Activated CD4-positive, CD25-positive, alpha-beta regulatory T cell treated with anti-CD3 and anti-CD28 coated beads, Interleukin-2, amount 50 U/mL, for 24 hours (primary cell): ENCODE results near the gene CYP3A5.

Source experiments
- ATAC-seq, 2 donors: fragments of 150-1000 bp; cut with Tn5 transposase; one replicate each; pipeline ENCODE4 v1.10.0; 2021; ENCODE audit warnings: mild to moderate bottlenecking in 1 of 2, moderate library complexity in 1 of 2

The CYP3A5 gene

DNA sequence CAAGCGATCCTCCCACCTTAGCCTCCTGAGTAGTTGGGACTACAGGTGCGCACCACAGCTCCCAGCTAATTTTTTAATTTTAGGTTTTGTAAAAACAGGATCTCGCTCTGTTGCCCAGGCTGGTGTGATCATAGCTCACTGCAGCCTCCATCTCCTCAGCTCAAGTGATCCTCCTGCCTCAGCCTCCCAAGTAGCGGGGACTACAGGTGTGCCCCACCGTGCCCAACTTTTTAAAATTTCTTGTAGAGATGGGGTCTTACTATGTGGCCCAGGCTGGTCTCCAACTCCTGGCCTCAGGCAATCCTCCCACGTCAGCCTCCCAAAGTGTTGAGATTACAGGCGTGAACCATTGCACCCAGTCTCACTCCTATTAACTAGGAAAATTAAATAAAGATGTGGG, 74.3 kb downstream of the CYP3A5 start:
- no peak for ATAC-seq

DNA sequence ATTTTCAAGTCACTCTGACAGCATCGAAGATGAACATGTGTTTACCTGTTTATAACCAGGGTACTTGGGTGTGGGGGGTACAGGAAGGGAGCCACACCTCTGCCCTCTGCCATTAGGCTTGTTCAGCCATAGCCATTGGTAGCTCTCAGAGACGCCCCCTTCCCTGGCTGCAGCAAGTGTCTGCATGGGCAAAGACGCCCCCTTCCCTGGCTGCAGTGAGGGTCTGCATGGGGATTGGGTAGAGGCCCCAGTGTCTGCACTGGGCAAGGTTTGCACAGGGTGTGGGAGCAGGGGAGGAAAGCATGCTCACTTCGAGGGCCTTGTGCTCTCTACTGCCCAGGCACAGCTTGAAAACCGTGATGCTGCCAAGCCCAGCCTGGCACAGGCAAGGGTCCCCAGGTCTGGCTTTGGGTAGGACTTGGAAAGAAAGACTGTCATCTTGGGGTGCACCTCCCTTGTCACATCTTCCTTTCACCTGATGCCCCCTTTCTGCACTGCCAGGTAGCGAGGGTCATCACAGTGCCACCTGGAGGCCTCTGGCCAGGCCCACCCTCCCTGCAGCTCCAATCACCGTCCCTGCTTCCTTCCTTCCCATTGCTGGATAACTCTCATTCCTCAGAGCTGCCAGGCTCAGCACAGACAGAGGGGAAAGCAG, 78.0 kb downstream of the CYP3A5 start:
- no peak for ATAC-seq

GRCh38 chr7:99599836-99600235, 80.0 kb downstream of the CYP3A5 start:
- ATAC-seq, result no peak
